HuH-7.5 (cell line): ENCODE results near the gene MXI1.
"Not testable (repeated sequence)": the region's sequence is repeated elsewhere in the genome, so short reads cannot be mapped to it uniquely, and the experiment has no call there.

Source experiments
- DNase-seq: peaks from one replicate; pipeline ENCODE4 v3.0.0; 2011; ENCODE audit warnings: low spot score

The MXI1 gene

DNA sequence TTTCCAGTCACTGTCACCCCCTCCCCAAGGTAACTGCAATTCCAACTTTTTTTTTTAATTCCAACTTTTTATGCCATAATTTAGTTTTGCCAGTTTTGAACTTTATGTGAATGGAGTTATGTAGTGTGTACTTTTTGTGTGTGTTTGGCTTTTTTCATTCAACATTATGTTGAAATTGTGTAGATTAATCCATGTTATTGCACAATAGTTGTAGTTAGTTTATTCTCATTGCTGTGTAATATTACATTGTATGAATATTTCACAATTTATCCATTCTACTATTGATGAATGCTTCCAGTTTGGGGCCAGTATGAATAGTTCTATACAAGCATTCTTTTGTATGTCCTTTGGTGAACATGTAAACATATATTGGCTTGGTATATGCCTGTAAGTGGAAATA lies 32.5 kb downstream of the MXI1 start:
- no peak for DNase-seq

DNA sequence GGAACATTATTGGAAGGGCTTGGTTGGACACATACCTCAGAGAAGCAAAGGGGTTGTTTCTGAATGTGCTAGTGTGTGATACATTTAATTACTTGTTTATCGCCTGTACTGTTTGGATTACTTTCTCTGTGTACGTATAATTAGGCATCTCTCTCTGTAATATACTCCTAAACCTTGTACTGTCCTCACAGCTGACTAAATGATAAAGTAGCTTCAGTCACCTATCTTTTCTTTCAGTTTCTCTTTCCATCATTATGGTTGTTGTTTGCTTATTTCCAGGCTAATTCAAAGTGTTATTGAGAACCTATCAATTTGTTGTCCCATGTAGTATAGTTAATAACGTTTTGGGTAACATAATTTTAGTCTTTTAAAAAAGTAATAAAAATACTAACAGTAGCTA lies 34.0 kb downstream of the MXI1 start:
- DNase-seq: no peak

- DNase-seq: no peak
Observed at GRCh38 chr10:110241841-110242240, 34.4 kb downstream of the MXI1 start.

GRCh38 chr10:110242511-110242910 lies 35.1 kb downstream of the MXI1 start:
- DNase-seq: no peak

- DNase-seq: no peak
Observed at GRCh38 chr10:110244550-110244949, 37.1 kb downstream of the MXI1 start.

GRCh38 chr10:110247833-110248232 lies 40.4 kb downstream of the MXI1 start:
- not testable (repeated sequence) for DNase-seq

DNA sequence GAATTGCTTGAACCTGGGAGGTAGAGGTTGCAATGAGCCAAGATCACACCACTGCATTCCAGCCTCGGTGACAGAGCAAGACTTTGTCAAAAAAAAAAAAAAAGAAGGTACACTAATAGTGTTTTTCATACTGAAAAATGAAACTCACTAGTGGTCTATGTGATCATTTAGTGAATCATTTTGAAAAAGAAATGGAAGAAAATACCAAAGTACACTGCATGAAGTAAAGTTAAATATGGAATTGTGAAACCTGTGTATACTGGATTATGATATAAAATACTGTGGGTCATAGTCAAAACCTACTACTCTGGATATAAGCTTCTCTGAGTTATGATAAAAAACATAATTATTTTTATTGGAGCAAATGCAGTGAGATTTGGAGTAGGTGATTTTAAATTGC lies 42.1 kb downstream of the MXI1 start:
- DNase-seq: not testable (repeated sequence)

DNA sequence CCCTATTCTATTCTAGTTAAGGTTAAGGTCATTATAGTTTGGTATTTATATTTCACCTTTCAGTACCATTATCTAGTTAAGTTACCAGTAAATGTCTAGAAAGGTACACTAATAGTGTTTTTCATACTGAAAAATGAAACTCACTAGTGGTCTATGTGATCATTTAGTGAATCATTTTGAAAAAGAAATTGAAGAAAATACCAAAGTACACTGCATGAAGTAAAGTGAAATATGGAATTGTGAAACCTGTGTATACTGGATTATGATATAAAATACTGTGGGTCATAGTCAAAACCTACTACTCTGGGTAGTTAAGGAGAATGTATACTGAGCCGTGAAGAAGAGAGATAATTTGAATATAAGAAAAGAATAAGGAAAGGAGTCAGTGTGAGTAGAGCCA lies 44.0 kb downstream of the MXI1 start:
- not testable (repeated sequence) for DNase-seq

- no peak for DNase-seq
Observed at GRCh38 chr10:110252151-110252550, 44.7 kb downstream of the MXI1 start.

GRCh38 chr10:110254467-110254866 lies 47.1 kb downstream of the MXI1 start:
- no peak for DNase-seq

DNA sequence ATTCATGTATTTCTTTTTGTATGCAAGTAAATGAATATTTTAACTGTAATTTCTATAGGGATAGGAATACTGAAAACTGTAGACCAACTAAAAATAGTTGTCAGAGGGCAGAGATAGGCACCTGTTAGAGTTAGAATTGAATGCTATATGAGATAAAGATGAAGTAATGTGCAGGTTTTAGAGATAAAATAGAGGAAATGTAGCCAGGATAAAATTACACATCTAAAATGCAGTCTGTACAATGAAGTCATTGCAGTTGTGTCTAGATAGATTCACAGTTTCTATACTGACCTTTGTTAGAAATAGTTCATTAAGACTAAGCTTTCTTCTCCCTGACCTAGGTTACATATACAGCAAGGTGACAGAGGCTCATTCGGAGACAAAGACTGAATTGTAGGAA lies 51.1 kb downstream of the MXI1 start:
- no peak for DNase-seq

DNA sequence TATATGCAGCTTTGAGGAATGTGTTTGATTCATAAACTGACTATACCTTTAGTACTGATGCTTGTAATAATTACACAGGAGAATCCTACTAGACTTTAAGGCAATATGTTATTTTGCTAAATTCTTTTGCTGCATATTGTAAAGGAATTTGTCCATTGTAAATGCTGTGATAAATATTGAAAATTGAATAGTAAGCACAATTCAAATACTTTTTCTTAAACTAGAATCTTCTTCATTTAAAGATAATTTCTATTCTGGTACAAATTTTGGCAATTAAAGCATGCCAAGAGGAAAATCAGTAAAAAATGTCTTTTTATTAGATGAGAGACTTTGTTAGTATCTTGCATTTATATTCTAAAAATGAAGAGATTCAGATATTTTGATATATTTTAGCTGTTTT lies 51.9 kb downstream of the MXI1 start:
- DNase-seq: no peak

DNA sequence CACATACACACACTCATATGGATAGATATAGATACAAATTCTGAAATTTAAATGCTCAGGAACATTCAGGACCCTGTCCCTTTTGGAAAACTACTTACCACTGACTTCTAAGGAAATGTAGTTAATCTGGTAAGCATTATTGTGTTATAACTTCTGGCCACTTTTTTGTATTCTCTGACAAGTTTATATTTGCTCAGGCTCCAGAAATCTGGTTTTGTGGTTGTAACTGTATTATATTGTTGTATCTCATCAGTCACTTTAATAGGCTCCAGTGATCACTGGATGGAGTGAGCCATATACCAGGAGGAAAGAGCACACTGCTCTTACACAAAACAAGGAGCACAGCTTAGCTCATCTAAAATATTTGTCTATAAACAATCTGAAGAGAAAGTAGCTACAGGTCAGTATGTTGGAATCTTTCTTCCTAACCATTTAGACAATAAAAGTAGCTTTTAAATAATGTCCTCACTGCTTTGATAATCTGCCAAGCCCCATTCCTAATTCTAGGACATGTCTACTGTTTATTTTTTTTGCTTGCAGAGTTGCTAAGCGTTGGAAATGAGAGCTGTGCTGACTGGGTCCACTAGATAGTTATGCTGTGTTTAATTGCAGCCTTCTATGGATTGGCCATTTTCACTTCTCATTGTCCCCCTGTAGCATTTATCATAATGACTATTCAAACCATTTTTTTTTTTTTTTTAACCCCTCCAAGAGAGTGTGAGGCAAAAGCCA lies 53.5 kb downstream of the MXI1 start:
- DNase-seq: no peak

- no peak for DNase-seq
Observed at GRCh38 chr10:110263164-110263563, 55.8 kb downstream of the MXI1 start.

- no peak for DNase-seq
Observed at GRCh38 chr10:110265573-110266193, 58.3 kb downstream of the MXI1 start.

DNA sequence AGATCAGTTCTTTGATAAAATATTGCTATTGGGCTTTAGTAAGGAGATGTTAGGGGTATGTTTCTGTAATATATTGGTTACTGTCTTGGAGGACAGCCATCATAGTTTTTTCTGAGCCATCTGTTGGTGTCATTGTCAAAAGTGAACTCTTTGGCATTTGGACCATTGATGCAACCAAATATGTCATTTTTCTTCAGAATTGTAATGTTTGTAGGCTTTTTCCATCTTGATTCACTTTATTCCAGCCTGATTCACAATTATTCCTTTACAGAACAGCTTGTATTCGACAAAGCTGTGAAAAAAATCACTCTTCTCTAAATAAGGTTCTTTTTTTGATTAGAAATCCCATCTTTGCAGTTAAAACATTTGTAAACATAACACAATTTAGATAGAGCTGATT lies 59.9 kb downstream of the MXI1 start:
- DNase-seq: no peak

- DNase-seq: no peak
Observed at GRCh38 chr10:110268442-110268841, 61.0 kb downstream of the MXI1 start.

DNA sequence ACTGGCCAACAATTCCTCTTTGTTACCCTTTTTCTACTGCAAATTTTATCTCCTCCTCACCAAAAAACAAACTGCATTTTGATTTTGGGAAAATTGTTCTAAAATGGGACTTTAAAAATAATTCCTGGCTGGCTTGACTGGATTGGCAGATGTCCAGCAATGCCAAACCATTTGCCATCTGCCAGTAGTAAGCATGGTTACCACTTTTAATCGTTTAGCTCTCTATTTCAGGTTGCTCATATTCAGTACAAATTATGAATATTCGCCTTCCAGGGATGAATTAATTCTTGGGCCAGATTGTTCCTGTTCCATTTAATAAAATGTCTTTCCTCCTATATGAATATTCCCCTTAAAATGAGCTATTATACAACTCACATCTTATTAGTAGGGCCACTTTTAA lies 61.6 kb downstream of the MXI1 start:
- DNase-seq: no peak

GRCh38 chr10:110269374-110270318 lies 62.2 kb downstream of the MXI1 start:
- peak; percentile 22 for DNase-seq

- not testable (repeated sequence) for DNase-seq
Observed at GRCh38 chr10:110272995-110273394, 65.6 kb downstream of the MXI1 start.

- DNase-seq: peak; percentile 7
Observed at GRCh38 chr10:110273474-110273873, 66.1 kb downstream of the MXI1 start.

DNA sequence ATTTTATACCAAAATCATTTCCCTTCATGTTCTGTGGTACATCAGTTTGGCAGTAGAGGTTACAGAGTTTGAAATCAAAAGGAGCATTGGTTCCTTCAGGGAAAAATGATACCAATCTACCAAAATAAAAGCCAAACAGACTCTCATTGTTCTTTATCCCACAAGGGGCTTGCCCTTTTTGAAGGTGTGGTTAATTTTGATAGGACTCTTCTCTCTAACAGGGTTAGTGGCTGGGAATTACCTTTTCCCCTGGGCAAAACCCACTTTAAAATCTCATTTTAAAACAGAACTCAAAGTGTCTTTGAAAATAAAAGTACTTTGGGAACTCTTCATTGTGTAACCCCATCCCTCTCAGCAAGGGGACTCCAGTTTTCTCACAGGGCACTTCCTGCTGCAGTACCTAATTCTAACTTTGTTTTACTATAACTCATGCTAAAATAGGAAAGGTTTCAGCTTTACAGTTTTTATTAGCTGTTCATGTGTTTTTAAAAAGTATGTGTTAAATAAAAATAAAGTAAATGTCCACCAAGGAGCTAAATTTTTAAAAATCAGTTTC lies 66.7 kb downstream of the MXI1 start:
- DNase-seq: no peak
